MM.1S (cell line): ENCODE data around the gene CEPT1.

Source experiments
- EZH2 ChIP-seq: fragments of 300-600 bp; sonication (generic); optimal IDR thresholded peaks from 2 replicates; pipeline ENCODE3; 2017; ENCODE audit warnings: low read depth, mild to moderate bottlenecking, antibody characterized with exemption, low read length, mixed read lengths
- EZH2phosphoT487 ChIP-seq: fragments of 300-600 bp; sonication (generic); IDR thresholded peaks from 2 replicates; pipeline ENCODE4 v1.6.1; 2018; ENCODE audit warnings: antibody characterized with exemption, low read length
- TF ChIP-seq, protein P1 (sequence below): fragments of 300-600 bp; sonication (generic); IDR thresholded peaks from 2 replicates; pipeline ENCODE4 v1.5.1; 2016; ENCODE audit warnings: antibody characterized with exemption, low read length, mixed read lengths

DNA sequence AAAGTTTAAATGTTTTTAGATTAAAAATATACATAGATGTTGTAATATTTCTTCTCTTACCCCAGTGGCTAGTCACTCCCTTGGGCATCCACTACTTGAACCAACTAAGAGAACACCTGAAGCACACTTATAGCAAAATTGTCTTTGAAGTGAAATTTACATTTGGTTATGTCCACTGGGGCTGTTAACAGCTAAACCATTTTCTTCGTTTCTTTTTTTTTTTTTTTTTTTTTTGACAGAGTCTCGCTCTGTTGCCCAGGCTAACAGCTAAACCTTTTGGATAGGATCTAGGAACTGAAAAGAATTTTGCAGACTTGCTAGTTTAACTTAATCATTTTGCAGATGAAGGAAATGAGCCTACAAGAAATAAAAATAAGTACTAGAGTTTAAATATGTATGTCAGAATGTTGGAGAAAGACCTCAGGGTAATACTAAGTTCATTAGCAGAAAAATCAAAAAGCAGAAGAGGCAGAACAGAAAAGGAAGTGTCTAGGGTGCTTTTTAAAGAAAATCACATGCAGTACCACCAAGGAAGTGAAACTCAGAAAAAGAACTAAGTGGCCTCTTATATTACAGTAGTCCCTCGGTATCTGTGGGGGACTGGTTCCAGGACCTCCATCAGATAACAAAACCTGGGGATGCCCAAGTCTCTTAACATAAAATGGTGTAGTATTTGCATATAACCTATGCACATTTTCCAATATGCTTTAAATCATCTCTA lies 11.9 kb upstream of the CEPT1 start:
- TF ChIP-seq, protein P1, sequence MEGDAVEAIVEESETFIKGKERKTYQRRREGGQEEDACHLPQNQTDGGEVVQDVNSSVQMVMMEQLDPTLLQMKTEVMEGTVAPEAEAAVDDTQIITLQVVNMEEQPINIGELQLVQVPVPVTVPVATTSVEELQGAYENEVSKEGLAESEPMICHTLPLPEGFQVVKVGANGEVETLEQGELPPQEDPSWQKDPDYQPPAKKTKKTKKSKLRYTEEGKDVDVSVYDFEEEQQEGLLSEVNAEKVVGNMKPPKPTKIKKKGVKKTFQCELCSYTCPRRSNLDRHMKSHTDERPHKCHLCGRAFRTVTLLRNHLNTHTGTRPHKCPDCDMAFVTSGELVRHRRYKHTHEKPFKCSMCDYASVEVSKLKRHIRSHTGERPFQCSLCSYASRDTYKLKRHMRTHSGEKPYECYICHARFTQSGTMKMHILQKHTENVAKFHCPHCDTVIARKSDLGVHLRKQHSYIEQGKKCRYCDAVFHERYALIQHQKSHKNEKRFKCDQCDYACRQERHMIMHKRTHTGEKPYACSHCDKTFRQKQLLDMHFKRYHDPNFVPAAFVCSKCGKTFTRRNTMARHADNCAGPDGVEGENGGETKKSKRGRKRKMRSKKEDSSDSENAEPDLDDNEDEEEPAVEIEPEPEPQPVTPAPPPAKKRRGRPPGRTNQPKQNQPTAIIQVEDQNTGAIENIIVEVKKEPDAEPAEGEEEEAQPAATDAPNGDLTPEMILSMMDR: no peak
- TF ChIP-seq EZH2 (no peak), EZH2phosphoT487 (no peak)
